GM20000 (cell line): ENCODE data around the gene SORBS1.
A peak's percentile ranks its signal among the peaks of the same experiment; 100 is the strongest.

ENCODE experiments used
- DNase-seq: peaks from one replicate; pipeline ENCODE4 v3.0.0; 2012; ENCODE audit warnings: low spot score
- TF ChIP-seq, protein P1 (sequence below): IDR thresholded peaks from 2 replicates; pipeline ENCODE4 v1.5.1; 2012; ENCODE audit warnings: mild to moderate bottlenecking, control low read depth; ENCODE audit errors: extremely low read depth, missing control alignments

The SORBS1 gene

DNA sequence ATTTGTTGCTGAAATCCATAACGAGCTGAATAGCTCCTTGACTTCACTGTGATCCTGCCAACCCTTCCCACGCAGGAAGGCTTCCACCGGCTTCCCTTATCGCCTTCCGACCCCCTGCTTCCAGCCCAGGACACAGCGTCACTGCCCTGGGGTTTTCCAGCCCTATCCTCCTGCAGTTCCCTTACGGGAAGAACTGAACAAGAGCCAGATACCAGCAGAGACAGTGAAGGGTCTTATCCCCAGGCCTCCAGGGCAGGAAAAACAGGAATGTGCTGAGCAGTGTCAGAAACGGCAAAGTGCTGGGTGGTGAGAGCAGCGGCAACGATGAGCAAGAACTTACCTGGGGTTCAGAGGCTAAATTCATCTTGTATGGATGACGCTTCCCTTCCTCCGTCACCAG is 292.7 kb downstream of the SORBS1 start:
- TF ChIP-seq, protein P1, sequence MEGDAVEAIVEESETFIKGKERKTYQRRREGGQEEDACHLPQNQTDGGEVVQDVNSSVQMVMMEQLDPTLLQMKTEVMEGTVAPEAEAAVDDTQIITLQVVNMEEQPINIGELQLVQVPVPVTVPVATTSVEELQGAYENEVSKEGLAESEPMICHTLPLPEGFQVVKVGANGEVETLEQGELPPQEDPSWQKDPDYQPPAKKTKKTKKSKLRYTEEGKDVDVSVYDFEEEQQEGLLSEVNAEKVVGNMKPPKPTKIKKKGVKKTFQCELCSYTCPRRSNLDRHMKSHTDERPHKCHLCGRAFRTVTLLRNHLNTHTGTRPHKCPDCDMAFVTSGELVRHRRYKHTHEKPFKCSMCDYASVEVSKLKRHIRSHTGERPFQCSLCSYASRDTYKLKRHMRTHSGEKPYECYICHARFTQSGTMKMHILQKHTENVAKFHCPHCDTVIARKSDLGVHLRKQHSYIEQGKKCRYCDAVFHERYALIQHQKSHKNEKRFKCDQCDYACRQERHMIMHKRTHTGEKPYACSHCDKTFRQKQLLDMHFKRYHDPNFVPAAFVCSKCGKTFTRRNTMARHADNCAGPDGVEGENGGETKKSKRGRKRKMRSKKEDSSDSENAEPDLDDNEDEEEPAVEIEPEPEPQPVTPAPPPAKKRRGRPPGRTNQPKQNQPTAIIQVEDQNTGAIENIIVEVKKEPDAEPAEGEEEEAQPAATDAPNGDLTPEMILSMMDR, result no peak
- DNase-seq, result no peak

DNA sequence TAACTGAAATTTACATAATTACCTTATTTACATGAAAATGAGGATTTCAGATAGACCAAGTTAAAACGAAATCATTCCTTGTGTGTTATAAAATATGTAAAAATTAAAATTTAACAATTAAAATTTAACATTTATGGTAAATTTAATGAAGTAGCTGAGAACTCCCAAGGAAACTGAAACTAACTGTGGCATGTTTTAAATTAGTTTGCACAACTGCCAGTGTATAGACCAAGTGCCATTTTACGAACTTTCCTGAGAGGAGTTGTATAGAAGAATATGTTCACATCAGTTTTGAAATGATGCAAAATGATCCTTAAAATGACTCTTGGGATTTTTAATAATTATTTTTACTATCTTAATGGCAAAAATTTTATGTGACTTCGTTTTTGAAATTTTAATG is 293.9 kb downstream of the SORBS1 start:
- TF ChIP-seq, protein P1, result no peak
- no peak for DNase-seq

DNA sequence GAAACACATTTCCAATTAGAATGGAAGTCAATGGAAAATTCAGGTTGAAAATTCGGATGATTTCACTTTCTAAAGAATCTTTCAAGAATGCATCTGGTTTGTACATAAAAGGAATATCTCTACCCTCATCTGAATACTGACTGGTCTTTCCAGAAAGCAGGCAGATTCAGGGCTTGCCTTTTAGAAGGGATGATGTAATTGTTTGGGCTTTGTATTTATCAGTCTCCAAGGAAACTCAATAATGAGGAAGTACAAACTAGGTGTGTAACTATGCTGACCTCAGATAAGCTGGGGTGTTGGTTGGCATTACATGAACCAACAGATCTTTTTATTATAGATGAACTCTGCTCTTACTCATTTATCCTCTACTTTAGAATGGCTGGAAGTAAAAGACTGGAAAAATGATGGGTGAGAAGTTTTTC is 294.5 kb downstream of the SORBS1 start:
- TF ChIP-seq, protein P1, result no peak
- peak; percentile 67 for DNase-seq

DNA sequence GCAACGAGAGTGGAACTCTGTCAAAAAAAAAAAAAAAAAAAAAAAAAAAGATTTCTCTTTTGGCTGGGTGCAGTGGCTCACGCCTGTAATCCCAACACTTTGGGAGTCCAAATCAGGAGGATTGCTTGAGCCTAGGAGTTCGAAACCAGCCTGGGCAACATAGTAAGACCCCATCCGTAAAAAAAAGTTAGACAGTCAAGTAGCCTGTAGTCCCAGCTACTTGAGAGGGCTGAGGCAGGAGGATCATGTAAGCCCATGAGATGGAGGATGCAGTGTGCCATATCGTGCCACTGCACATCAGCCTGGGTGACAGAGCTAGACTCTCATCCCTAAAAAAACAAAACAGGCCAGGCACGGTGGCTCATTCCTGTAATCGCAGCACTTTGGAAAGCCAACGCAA is 295.6 kb downstream of the SORBS1 start:
- TF ChIP-seq, protein P1, result no peak
- DNase-seq, result no peak

DNA sequence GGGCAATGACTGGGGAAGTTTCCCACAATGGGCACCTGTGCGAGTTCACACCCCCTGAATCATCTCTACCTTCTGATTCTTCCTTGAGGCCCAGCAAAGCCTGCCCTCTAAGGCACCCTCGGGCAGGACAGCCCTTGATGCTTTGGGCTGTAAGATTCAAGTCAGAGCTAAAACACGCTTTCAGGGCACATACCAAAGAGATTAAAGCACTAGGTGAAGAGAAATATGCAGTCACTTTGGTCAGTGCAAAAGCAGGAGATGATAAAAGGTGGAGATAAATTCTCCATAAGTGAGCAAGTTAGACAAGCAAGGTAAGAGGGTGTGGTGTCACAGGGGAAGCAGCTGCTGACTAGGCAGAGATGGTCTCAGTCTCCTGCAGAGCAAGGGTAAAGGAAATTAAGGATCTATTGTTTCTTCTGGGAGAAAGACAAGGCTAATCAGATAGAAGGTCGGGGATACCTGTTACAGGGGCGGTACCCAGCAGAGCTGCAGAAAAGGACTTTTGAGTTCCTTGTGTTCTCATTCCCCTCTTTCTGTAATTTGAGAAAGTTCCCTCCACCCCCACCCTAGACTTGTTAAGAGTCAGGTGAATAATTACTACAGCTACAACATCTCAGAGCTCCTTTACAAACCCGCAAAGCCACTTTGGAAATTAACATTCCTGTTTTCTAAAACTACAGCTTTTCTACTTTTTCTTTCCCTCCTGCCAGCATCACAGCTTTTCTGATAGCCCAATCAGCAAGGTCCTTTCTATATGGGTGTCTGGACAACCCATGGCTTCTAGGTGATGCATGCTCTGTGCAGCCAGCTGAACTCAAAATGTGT is 296.7 kb downstream of the SORBS1 start:
- TF ChIP-seq, protein P1, result no peak
- no peak for DNase-seq

DNA sequence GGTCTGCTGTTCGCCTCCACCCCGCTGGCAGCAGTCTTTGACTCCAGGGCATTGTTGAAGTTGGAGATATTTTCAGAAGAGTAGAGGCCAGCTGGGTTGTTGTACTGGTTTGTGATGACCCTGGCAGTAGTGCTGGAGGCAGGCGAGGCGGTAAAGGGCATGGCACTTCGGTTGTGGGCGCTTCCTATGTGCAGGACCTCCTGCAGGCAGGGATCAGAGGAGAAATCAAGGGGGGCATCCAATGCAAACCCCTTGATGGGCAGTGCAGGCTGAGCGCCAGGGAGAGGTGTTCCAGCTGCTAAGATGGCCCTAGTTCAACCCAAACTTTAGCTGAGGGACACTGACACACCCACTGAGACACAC is 297.3 kb downstream of the SORBS1 start:
- TF ChIP-seq, protein P1, result no peak
- no peak for DNase-seq

DNA sequence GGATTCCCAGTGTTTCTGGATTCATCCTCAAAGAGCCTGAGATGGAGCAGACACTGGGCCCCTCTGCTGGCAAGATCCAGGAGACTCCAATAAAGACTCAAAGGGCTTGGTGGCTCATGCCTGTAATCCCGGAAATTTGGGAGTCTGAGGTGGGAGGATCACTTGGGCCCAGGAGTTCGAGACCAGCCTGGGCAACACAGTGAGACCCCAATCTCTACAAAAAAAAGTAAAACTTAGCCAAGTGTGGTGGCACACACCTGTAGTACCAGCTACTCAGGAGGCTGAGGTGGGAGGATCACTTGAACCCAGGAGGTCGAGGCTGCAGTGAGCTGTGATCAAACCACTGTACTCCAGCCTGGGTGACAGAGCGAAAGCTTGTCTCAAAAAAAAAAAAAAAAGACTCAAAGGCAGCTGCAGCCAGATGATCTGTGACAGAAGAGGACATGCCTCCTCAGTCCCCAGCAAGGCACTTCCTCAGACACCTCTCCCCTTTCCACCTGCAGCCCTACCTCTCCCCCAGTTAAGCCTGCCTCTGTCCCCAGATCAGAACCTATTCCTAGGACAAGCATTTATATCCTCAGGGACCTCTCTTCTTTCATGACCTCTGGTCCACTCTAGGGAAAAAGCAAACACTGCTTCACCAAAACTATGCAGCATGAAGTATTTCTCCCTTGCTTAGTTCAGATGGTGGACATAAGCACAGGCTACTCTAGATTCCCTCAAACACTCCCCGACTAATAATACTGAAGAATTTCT is 298.2 kb downstream of the SORBS1 start:
- DNase-seq, result no peak
- TF ChIP-seq, protein P1, result no peak
